HG02870 (cell line): Measurements from ENCODE around the gene MARCHF9.

Experiments used
- ATAC-seq: cut with Tn5 transposase; IDR thresholded peaks from one replicate; pipeline ENCODE4 v1.9.1; 2021; ENCODE audit warnings: mild to moderate bottlenecking, moderate library complexity; ENCODE audit not compliant: unreplicated experiment

Gene MARCHF9

DNA sequence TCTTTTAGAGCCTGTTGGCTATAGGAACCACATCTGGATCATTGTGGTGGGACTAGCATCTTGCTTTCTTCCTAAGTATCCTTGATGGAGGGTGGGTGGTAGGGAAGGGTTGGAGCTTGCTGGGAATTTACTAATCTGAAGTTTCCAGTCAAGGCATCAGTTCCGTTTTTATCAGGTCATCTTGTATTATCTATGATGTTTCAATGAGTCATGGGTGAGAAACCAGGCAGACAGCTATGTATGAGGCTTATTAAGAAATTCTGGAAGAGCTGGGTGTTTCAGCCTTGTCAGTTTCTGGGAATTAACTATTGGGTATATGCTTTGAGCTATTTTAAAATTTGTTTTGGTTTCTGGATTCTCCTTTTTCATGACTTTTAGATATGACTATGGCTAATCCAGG is 39.0 kb downstream of the MARCHF9 start:
- ATAC-seq = no peak

DNA sequence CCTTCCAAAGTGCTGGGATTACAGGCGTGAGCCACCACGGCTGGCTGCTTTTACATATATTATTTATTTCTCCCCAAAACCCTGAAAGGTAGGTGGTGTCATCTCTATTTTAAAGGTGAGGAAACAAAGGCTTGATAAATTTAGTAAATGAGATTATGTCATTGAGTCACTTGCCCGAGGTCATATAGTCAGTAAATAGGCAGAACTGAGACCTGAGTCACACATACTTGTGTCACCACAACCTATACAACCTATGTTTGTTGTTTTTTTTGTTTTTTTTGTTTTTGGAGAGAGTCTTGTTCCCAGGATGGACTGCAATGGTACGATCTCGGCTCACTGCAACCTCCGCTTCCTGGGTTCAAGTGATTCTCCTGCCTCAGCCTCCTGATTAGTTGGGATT is 40.5 kb downstream of the MARCHF9 start:
- no peak for ATAC-seq

DNA sequence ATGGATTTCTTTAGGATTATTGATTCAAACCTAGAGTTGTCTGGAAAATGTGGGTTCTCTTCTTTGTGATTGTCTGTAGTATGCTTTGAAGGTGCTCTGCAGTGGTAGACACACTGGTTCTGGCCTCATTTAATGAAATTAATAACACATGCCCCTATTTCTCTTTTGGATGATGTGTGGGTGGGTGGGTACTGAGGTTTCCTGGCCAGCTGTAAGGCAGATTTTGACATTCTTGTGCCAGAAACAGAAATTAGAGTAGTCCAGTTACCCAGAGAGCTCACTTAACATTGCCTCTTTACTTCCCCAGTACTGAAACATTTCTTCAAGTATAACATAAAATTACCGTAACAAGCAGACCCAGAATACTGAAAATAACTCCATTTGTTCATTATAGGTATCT is 42.1 kb downstream of the MARCHF9 start:
- no peak for ATAC-seq

DNA sequence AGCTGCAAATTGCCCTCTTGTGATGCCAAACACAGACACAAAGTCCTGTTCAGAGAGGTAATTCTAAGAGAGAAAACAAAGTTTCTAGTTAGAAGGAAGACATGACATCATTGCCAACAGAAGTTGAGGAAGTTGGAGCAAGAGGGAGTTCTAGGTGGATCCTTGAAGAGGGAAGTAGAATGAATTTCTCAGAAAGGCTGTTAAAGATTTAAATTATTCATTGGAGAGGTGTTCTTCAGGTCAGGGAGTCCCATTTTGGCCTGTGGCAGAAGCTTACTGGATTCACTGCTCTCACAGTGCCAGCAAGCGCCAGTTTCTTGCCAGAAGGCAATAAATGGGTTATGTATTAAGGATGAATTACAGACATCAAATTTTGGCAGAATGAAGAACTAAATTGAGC is 43.0 kb downstream of the MARCHF9 start:
- ATAC-seq = no peak

DNA sequence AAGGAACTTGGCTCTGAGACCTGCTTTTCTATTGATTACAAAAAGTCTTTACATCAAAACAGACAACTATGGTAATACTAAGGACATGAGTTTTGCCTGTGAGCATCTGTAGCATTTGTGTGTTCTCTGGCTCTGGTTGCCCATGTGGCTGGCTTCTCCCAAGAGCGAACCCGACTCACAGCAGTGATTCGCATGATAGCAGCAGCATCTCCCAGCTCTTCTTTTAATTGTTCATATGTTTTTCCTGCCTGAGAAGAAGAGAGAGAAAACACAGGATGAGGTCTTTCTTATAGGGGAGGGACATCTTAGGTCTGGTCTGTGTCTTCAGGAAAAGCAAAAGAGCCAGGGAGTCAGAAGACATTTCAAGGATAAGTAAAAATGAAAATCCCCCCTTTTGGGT is 46.1 kb downstream of the MARCHF9 start:
- ATAC-seq = no peak

DNA sequence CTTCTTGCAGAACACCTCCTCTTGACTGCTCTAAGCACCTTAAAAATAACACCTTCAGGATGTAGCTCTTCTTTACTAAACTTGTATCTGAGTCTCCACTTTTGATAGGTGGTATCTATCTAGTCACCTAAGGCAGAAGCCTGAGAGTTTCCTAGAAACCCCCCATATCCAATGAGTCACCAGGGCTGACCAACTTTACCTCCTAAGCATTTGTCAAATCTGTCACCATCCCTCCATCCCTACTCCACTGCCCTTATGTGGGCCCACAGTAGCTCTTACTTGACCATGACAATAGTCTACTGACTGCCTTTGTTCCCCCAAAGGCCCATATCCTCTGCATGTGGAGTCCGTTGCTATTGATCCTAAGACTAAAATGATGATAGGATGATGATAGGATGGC is 47.7 kb downstream of the MARCHF9 start:
- no peak for ATAC-seq

DNA sequence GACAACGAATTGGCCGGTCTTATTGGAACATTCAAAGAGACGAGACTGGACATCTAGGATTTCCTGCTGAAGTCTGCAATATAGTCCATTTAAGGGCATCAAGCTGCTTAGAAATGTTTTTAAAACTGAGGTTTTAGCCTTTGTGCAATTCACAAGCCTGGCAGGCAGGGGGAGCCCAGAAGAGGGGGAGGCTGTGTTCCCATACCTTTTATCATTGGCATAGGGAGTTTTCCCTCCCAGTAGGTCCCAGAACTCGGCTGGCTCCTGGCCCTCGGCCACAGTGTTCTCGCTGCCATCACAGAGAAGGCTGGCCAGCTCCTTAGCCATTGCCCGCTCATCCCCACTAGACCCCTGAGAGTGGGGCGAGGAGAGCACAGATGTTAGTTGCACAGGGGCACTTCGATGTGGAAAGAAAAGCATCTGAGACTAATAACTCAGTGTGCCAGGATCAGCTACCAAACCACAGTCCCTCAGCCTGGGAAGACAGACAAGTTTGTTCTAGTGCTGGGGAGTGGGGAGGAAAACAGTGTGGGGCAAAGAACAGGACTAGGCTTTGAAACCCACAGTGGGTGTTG is 48.5 kb downstream of the MARCHF9 start:
- no peak for ATAC-seq

DNA sequence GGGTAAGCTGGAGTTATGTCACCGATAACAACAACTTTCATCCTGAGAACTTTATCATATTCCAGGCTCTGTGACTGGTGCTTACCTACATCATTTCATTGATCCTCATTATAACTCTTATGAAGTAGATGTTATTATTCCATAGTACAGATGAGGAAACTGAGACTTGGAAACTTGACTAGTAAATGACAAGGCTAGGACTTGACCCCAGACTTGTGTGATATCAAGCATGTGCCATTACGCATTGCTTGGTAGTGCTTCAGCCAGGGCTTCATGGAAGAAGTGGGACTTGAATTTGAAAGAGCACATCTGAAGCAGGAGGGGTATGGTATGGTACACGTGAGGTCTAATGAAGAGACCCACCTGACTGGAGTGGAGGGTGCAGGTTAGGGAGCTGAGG is 51.8 kb downstream of the MARCHF9 start:
- ATAC-seq = no peak

DNA sequence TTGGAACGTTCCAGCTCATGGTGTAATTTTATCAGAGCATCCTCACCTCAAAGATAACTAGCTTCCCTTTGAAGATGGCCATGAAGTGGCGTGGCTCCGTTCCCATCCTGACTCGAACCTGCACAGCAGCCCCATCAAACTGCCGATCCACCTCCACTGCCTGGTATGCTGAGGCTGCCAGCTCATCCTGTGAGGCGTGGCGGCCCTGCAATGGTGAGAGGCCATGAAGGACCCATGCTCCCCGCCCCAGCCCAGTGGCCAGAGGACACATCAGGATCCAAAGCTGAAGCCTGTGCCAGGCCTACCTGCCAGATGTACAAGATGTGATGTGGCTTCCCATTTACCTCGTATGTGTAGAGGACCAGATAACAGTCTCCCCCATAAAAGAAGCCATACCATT is 52.4 kb downstream of the MARCHF9 start:
- no peak for ATAC-seq

DNA sequence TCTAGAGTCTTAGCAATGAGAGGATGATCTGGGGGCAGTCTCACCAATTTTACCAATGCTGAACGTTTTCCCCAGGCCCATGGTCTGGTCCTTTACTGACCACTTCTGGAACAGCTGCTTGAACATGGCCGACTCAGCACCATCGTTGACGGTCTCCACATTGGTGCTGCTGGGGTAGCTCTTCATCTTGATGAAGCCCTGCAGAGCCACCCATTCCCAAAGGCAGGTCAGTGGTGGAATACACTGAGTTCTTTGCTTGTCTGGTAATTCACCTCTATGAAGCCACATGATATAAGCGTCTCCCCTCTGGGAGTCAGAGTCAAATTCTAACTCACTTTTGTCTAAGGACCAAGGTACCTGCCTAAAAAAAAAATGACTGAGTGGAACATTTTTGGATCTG is 53.4 kb downstream of the MARCHF9 start:
- no peak for ATAC-seq

DNA sequence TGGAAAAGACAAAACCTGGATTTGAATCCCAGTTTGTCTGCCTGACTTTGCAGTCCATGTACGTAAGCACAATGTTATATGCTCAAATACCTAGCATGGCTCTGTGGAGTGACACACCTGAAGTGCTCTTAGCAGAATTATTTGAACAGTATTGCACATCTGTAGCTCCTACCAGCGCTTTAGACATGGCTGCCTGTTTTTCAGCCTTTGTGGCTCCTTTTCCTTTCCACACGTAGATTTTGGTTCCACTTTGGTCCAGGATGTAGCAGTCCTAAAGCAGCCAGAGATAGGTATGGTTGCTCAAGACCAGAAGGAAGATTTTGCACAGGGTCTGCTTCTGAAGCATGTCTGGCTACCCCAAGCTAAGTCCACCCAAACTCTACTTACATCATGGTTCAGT is 54.5 kb downstream of the MARCHF9 start:
- ATAC-seq = no peak
